RWPE2 (cell line): ENCODE data around the gene NOCT.

Experiments
- ATAC-seq: fragments of 200-7000 bp; cut with Tn5 transposase; 3 replicates; pipeline ENCODE4 v1.9.1; 2021; ENCODE audit warnings: low read depth
- DNase-seq: peaks from one replicate; pipeline ENCODE4 v3.0.0-alpha.2; 2020; ENCODE audit warnings: low spot score
- H3K27ac ChIP-seq: fragments of 450-650 bp; 2 replicates; pipeline ENCODE4 v1.5.1; 2017; ENCODE audit warnings: mild to moderate bottlenecking; ENCODE audit not compliant: poor library complexity, severe bottlenecking
- H3K27me3 ChIP-seq: fragments of 250-450 bp; sonication (Bioruptor Pico); 2 replicates; pipeline ENCODE4 v1.5.1; 2021; ENCODE audit warnings: mild to moderate bottlenecking, moderate library complexity; ENCODE audit not compliant: insufficient read depth, poor library complexity, severe bottlenecking
- H3K36me3 ChIP-seq: fragments of 250-450 bp; sonication (Bioruptor Pico); 2 replicates; pipeline ENCODE4 v1.5.1; 2020; ENCODE audit warnings: low read depth, mild to moderate bottlenecking, moderate library complexity
- H3K4me1 ChIP-seq: fragments of 250-450 bp; sonication (Bioruptor Pico); 2 replicates; pipeline ENCODE4 v1.5.1; 2021; ENCODE audit warnings: mild to moderate bottlenecking, moderate library complexity; ENCODE audit not compliant: insufficient read depth, poor library complexity, severe bottlenecking
- H3K4me3 ChIP-seq: fragments of 250-450 bp; sonication (Bioruptor Pico); 2 replicates; pipeline ENCODE4 v1.5.1; 2021; ENCODE audit warnings: mild to moderate bottlenecking, moderate library complexity; ENCODE audit not compliant: severe bottlenecking
- H3K9me3 ChIP-seq: fragments of 250-450 bp; sonication (Bioruptor Pico); 2 replicates; pipeline ENCODE4 v1.5.1; 2021; ENCODE audit warnings: mild to moderate bottlenecking, moderate library complexity; ENCODE audit not compliant: severe bottlenecking
- TF ChIP-seq, protein P1 (sequence below): fragments of 450-650 bp; IDR thresholded peaks from one replicate; pipeline ENCODE4 v1.5.1; 2017; ENCODE audit warnings: mild to moderate bottlenecking, moderate library complexity; ENCODE audit not compliant: poor library complexity, severe bottlenecking

NOCT gene

DNA sequence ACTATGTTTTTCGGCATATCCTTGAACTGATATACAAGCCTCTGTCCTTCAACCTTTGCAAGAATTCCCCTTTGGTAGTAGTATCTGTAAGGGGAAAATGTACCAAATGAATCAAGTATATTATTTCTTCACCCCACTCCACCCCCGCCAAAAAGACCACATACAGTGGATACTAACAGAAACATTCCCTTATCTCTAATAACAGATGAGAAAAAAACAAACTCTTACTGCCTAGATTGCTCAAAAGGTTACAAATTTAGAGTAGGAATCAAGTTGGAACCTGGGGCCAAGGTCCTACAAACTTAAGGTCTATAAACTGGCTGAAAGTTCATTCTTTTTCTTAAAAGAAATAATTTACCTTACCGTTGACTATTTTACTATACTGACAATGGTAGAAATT is 45.0 kb downstream of the NOCT start:
- H3K27me3 ChIP-seq = no peaks in the 10 kb centered on the region
- DNase-seq (no peak), ATAC-seq (no peak)
- H3K9me3 ChIP-seq = no peaks in the 10 kb centered on the region
- H3K4me3 ChIP-seq = no peak overlapping the region
- H3K36me3 ChIP-seq = peaks cover 96% of the 10 kb centered on the region
- H3K27ac ChIP-seq = no peak overlapping the region
- TF ChIP-seq, protein P1, sequence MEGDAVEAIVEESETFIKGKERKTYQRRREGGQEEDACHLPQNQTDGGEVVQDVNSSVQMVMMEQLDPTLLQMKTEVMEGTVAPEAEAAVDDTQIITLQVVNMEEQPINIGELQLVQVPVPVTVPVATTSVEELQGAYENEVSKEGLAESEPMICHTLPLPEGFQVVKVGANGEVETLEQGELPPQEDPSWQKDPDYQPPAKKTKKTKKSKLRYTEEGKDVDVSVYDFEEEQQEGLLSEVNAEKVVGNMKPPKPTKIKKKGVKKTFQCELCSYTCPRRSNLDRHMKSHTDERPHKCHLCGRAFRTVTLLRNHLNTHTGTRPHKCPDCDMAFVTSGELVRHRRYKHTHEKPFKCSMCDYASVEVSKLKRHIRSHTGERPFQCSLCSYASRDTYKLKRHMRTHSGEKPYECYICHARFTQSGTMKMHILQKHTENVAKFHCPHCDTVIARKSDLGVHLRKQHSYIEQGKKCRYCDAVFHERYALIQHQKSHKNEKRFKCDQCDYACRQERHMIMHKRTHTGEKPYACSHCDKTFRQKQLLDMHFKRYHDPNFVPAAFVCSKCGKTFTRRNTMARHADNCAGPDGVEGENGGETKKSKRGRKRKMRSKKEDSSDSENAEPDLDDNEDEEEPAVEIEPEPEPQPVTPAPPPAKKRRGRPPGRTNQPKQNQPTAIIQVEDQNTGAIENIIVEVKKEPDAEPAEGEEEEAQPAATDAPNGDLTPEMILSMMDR = no peak
- H3K4me1 ChIP-seq = no peaks in the 10 kb centered on the region

DNA sequence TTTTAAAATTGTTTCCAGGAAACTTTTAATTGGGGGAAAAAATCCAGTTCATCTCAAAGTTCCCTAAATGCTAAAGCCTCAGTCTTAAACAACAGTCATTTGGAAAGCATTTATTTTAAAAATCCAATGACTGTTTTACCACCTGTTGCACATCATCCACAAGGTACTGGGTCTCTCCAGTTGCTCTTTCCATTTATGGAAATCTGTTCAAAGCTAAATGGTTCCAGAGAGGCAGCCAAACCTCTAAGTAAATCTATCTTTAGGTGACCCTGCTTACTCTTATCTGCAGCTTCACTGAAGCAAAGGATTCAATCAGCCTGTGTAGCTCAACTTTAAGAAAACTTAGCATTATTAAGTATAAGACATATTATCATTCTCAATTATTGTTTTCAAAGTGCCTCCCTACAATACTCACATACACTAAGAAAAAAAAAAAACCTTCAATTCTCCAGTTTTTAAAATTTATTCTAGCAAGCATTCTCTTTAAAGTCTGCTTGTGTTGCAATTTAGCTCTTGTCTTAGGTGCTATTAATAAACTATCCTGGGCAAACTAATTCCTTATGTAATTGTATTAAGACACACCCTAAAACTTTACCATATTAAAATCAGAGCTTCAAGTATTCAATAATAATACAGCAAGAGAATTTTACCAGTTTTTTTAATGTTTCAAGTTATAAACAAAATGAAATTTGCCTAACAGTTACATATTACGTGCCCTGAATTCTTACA is 60.6 kb downstream of the NOCT start:
- TF ChIP-seq, protein P1 = no peak
- Histone ChIP-seq H3K9me3 (no peaks in the 10 kb centered on the region), H3K4me1 (peaks cover 5% of the 10 kb centered on the region), H3K27me3 (no peaks in the 10 kb centered on the region), H3K36me3 (peaks cover 39% of the 10 kb centered on the region), H3K4me3 (no peak overlapping the region), H3K27ac (no peak overlapping the region)
- no peak for DNase-seq
- no peak for ATAC-seq

DNA sequence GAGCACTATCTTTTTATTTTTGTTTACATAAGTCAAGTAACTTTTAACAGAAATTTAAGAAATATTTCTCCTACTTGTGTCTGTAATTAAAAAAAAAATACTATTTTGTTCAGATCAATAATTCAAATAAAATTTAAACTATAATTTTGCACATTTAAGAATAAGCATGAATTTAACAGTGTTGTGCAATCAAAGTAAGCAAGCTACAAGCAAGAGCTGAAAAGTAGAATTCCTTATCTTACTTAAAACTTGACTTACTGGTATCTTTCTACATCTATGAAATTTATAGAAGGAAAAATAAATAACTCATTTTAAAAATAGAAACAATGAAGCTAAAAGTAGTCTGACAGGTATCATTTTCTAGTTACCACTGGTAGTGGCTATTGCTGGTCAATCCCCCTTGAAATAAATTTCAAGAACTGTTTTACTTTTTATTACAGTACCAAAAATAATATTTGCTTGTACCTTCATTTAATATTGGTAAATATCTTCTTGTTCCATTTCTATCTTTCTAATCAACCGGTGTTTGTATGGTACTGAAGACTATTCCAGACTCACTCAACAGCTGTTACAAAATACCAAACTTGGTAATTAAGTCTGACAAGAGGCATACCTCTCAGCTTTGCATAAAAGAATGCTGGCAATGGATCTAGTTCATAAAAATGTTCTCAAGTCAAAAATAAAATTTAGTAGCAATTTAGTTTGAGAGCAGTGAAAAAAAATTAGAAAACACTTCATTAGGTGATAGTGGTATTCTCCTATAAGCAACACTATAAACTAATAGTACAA is 62.2 kb downstream of the NOCT start:
- ATAC-seq = no peak
- Histone ChIP-seq H3K27ac (no peak overlapping the region), H3K4me1 (peaks cover 13% of the 10 kb centered on the region), H3K4me3 (no peak overlapping the region), H3K36me3 (peaks cover 23% of the 10 kb centered on the region), H3K27me3 (no peaks in the 10 kb centered on the region), H3K9me3 (no peaks in the 10 kb centered on the region)
- DNase-seq = no peak
- TF ChIP-seq, protein P1 = no peak

DNA sequence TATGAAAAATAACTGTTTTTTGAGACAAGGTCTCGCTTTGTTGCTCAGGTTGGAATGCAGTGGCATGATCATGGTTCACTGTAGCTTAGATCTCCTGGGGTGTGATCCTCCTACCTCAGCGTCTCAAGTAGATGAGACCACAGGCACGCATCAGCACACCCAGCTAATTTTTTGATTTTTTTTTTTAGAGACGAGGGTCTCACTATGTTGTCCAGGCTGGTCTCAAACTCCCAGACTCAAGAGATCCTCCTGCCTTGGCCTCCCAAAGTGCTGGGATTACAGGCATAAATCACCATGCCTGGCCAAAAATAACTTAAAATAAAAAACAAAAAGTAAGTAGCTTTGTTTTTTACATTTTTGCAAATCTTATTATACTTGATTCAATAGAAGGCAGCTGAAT is 63.3 kb downstream of the NOCT start:
- H3K9me3 ChIP-seq = no peaks in the 10 kb centered on the region
- H3K27ac ChIP-seq = no peak overlapping the region
- H3K27me3 ChIP-seq = no peaks in the 10 kb centered on the region
- no peak for ATAC-seq
- peaks cover 11% of the 10 kb centered on the region for H3K36me3 ChIP-seq
- no peak for DNase-seq
- peaks cover 13% of the 10 kb centered on the region for H3K4me1 ChIP-seq
- TF ChIP-seq, protein P1 = no peak
- no peak overlapping the region for H3K4me3 ChIP-seq
